ENCODE measurements around the gene LAMA3. TPM values are rescaled to one million over a fixed set of nuclear protein-coding genes. Genes with fewer than 3 reads are reported as not detected.

Gene LAMA3
- total RNA-seq, 1 experiment from 2014 or later = 8.1 TPM

DNA sequence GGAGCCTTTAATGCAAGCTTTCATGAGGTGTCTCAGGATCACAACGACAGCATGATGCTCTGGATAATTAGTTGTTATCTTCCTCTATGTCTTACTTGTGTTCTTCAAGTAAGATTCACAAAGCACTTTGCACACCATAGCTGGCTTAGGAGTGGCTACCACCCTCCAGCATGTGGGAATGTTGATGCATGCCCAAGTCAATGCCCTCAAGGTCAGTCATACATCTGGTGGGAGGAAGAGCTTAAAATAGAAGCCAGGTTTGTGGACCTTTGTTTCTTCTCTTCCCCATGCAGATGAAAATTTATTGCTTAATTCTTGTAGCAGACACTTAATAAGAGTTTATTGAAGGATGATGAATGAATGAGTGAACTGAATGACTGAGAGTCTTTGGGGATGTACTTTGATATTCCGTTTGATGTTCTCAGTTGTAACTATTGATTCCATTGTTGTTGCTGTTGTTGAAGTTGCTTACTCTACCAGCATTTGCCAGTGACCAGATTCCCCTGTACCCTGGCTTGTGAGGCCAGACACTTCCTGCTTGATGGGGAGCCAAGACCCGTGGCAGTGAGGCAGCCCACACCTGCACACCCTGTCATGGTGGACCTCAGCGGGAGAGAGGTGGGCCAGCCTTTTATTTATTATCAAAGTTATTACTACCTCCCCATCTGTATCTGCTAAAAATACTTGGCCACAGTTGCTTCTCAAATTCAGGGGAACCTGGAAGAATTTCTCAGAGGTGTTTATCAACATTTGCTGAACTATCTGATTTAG is 137.8 kb downstream of the LAMA3 start:
- no TSS peak for BruUV-seq (replicated peaks)
- TF ChIP-seq SIN3A (IDR thresholded peaks at IDR 0.05; ENCODE audit: borderline replicate concordance, insufficient read depth, low read depth, low read length) = no peak
- no peak for TF ChIP-seq TCF7L2 (IDR thresholded peaks at IDR 0.05; ENCODE audit: low read depth, low read length)
- TF ChIP-seq POLR2AphosphoS5 (IDR thresholded peaks at IDR 0.05; ENCODE audit: low read depth, low read length) = no peak
- TF ChIP-seq REST (IDR thresholded peaks at IDR 0.05; ENCODE audit: insufficient read depth in 1 of 2, low read depth in 2 of 2, low read length in 1 of 2) = no peak
- TF ChIP-seq CTCF (IDR thresholded peaks at IDR 0.05) = no peak
- H3K36me3 ChIP-seq (ENCODE audit: control insufficient read depth, insufficient read depth, low read length) = no peaks in the 10 kb centered on the region
- POLR2A ChIA-PET = no interaction called here
- intact Hi-C loops (cut with micrococcal nuclease; ENCODE audit: unreplicated experiment) = no loop called here
- no peak overlapping the region for H3K27ac ChIP-seq (ENCODE audit: low read length)
- no peaks in the 10 kb centered on the region; the same call in 1 of the 2 replicates for H3K27me3 ChIP-seq (ENCODE audit: control insufficient read depth, insufficient read depth, low read length)
- CTCF ChIA-PET = interaction anchor here (0.5 kb wide), 1 partner anchor 107 kb away, joined by 3 read pairs; no protein-coding TSS in a partner anchor
- no peaks in the 10 kb centered on the region for H3K9me3 ChIP-seq (ENCODE audit: control insufficient read depth, insufficient read depth, low read depth, low read length)
- no peak for DNase-seq (ENCODE audit: low read depth, low spot score)
- no peaks in the 10 kb centered on the region for H3K4me1 ChIP-seq (ENCODE audit: control insufficient read depth, insufficient read depth, low read length)
- in situ Hi-C loops (cut with HindIII; ENCODE audit: low pct_unique_long_range_greater_than_20kb, low sequenced_read_pairs) = no loop called here
- no peak overlapping the region for H3K4me3 ChIP-seq (ENCODE audit: low read depth in 2 of 2, low read length in 2 of 2)
- no peak for ATAC-seq

DNA sequence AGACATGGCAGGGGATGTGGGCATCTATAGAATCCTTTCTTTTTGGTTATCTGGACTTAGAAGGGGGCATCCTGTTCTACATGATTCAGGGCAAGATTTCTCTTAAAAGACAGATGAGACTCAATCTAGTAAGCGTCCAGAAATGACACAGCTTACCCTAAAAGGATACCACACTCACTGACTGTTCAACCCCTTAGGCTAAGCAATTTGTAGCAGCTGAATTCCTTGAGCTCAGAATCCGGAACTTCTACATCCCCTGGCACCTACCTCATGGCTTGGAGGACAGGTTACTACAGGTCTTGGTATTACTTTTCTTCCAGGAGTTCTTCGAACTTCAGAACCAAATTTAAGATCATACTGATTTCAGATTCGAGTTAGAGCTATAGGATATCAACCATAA is 138.4 kb downstream of the LAMA3 start:
- POLR2A ChIA-PET = no interaction called here
- H3K27me3 ChIP-seq (ENCODE audit: control insufficient read depth, insufficient read depth, low read length) = no peaks in the 10 kb centered on the region; the same call in 1 of the 2 replicates

More for the DNA sequence above, 138.4 kb downstream of the LAMA3 start:
- DNase-seq (ENCODE audit: low read depth, low spot score) (no peak), ATAC-seq (no peak)
- BruUV-seq (replicated peaks) = no TSS peak
- H3K27ac ChIP-seq (ENCODE audit: low read length) = no peak overlapping the region
- no peak overlapping the region for H3K4me3 ChIP-seq (ENCODE audit: low read depth in 2 of 2, low read length in 2 of 2)
- in situ Hi-C loops (cut with HindIII; ENCODE audit: low pct_unique_long_range_greater_than_20kb, low sequenced_read_pairs) = no loop called here
- no peaks in the 10 kb centered on the region for H3K36me3 ChIP-seq (ENCODE audit: control insufficient read depth, insufficient read depth, low read length)
- TF ChIP-seq SIN3A (IDR thresholded peaks at IDR 0.05; ENCODE audit: borderline replicate concordance, insufficient read depth, low read depth, low read length) (no peak), REST (IDR thresholded peaks at IDR 0.05; ENCODE audit: insufficient read depth in 1 of 2, low read depth in 2 of 2, low read length in 1 of 2) (no peak)
- no peaks in the 10 kb centered on the region for H3K9me3 ChIP-seq (ENCODE audit: control insufficient read depth, insufficient read depth, low read depth, low read length)
- intact Hi-C loops (cut with micrococcal nuclease; ENCODE audit: unreplicated experiment) = no loop called here
- CTCF ChIA-PET = interaction anchor here (0.5 kb wide), 1 partner anchor 108 kb away, joined by 3 read pairs; no protein-coding TSS in a partner anchor
- no peaks in the 10 kb centered on the region for H3K4me1 ChIP-seq (ENCODE audit: control insufficient read depth, insufficient read depth, low read length)

Measured in Panc1 (cell line).